ENCODE results near the gene RDH11.
A peak's percentile ranks its signal among the peaks of the same experiment; 100 is the strongest.
"Not testable (repeated sequence)": the region's sequence is repeated elsewhere in the genome, so short reads cannot be mapped to it uniquely, and the experiment has no call there.

The RDH11 gene

GRCh38 chr14:67704484-67705089 is 9.0 kb upstream of the RDH11 start:
- peak; percentile 84 for DNase-seq (ENCODE audit: low spot score)

- no peak for DNase-seq (ENCODE audit: low spot score)
Observed at GRCh38 chr14:67703997-67704396, 8.4 kb upstream of the RDH11 start.

DNA sequence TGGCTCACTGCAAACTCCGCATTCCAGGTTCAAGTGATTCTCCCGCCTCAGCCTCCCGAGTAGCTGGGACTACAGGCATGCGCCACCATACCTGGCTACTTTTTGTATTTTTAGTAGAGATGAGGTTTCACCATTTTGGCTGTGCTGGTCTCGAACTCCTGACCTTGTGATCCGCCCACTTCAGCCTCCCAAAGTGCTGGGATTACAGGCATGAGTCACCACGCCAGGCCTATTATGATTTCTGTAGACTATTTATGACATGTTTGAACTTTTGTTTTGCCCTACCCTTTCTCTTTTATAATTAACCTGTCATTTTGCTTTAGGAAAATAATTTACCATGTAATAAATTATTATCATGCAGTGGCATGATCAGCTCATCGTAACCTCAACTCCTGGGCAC is 5.9 kb upstream of the RDH11 start, which contains the start of gene RDH12:
RDH12 (plus strand) TSS at position 395 of the 400 bp plus-strand sequence. CDS start 20,757 bp downstream, outside the sequence.
- not testable (repeated sequence) for DNase-seq (ENCODE audit: low spot score)

DNA sequence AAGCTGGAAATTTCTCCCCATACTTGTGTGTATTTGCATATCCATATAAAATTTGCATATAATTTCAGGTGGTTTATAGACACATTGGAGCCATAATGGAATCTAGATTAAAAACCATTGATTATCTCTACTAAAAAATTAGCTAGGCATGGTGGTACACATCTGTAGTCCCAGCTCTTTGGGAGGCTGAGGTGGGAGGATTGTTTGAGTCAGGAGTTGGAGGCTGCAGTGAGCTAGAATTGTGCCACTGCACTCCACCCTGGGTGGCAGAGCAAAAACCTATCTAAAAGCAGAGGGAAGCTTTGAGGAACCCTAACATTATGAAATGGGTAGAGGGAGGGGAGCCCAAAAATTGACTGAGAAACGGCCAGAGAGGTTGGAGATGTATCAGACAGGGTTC is 2.6 kb upstream of the RDH11 start:
- no peak for DNase-seq (ENCODE audit: low spot score)

DNA sequence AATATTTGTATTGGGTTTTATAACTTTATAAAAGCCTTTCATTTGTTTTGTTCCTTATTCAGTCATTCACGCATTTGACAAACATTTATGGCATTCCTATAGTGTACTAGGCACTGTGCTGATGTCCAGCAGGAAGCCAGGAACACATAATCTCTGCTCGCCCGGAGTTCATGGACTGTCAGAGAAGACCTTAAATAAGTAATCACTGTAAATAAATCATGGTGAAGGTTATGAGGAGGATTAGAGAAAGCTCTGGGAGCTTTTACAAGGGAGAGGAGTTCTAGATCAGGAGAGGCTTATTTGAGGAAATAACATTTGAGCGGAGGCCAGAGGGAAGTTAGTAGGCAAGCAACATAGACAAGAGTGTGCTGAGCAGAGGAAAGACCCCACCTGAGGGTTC is 1.4 kb upstream of the RDH11 start:
- DNase-seq (ENCODE audit: low spot score) = no peak

- peak; percentile 87 for DNase-seq (ENCODE audit: low spot score)
Observed at GRCh38 chr14:67694791-67695393, 672 bp downstream of the RDH11 start.

DNA sequence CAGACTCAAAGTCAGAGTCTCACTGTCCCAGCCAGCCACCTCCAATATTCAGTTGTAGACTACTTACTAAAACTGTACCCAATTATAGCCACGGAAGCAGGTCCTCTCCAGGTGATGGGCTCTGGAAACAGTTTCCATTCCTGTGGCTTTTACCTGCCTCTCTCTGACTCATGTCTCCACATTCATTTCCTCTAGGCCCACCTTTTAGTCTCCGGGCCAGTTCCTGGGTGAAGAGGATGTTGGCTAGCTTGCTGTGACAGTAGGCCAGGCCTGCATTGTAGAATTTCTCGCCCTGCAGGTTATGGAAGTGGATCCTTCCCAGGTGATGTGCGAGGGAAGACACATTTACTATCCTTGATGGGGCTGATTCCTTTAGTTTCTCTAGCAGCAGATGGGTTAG is 5.6 kb downstream of the RDH11 start:
- no peak for DNase-seq (ENCODE audit: low spot score)

- no peak for DNase-seq (ENCODE audit: low spot score)
Observed at GRCh38 chr14:67683842-67684241, 11.7 kb downstream of the RDH11 start.

DNA sequence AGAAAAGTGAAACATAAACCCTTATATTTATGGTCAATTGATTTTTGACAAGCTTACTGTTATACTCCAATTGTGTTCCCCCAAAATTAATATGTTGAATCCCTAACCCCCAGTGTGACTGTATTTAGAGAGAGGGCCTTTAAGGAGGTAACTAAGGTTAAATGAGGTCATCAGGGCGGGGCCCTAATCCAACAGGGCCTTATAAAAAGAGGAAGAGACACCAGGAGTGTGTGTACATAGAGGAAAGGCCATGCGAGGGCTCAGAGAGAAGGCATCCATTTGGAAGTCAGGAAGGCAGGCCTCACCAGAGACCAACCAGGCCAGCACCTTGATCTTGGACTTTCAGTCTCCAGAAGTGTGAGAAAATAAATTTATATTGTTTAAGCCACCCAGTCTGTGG is 14.6 kb downstream of the RDH11 start:
- DNase-seq (ENCODE audit: low spot score) = peak; percentile 77

- peak; percentile 90 for DNase-seq (ENCODE audit: low spot score)
Observed at GRCh38 chr14:67680121-67680602, 15.4 kb downstream of the RDH11 start.

- peak; percentile 57 for DNase-seq (ENCODE audit: low spot score)
Observed at GRCh38 chr14:67679006-67679405, 16.6 kb downstream of the RDH11 start.

DNA sequence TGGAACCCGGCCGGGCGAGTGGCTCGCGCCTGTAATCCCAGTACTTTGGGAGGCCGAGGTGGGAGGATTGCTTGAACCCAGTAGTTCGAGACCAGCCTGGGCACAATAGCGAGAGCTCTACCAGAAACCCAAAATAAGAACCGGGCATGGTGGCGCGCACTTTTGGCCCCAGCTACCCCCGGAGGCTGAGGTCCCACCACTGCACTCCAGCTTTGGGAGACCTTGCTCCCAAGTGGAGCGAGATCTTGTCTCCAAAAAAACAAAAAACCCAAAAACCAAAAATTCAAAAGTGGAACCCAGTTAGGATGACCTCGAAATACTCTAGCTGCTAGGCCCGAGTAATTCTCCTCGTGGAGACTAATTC is 20.4 kb downstream of the RDH11 start:
- no peak for DNase-seq (ENCODE audit: low spot score)

GRCh38 chr14:67674480-67675218 is 20.9 kb downstream of the RDH11 start, which contains the start of gene VTI1B:
TSS of gene VTI1B (minus strand) at chr14:67674632. CDS start at chr14:67674489, 143 bp downstream.
- peak; percentile 83 for DNase-seq (ENCODE audit: low spot score)

GRCh38 chr14:67674139-67674479 is 21.5 kb downstream of the RDH11 start:
- DNase-seq (ENCODE audit: low spot score) = peak; percentile 82

GRCh38 chr14:67673451-67673850 is 22.1 kb downstream of the RDH11 start:
- no peak for DNase-seq (ENCODE audit: low spot score)

DNA sequence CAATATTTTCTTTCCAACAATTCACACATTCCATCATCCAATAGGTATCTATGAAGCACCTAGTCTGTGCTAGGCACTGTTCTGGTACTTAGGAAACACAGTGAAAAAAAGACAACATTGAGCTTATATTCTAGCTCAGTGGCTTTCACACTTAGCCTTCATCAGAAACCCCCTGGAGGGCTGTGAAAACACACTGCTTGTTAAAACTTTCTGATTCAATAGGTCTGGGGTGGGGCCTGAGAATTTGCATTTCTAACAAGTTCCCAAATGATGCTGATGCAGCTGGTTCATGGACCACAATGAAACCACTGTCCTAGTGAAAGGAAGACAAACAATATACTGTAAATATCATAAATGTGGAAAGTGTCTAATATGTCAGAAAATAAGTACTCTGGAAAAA is 27.0 kb downstream of the RDH11 start:
- DNase-seq (ENCODE audit: low spot score) = no peak

DNA sequence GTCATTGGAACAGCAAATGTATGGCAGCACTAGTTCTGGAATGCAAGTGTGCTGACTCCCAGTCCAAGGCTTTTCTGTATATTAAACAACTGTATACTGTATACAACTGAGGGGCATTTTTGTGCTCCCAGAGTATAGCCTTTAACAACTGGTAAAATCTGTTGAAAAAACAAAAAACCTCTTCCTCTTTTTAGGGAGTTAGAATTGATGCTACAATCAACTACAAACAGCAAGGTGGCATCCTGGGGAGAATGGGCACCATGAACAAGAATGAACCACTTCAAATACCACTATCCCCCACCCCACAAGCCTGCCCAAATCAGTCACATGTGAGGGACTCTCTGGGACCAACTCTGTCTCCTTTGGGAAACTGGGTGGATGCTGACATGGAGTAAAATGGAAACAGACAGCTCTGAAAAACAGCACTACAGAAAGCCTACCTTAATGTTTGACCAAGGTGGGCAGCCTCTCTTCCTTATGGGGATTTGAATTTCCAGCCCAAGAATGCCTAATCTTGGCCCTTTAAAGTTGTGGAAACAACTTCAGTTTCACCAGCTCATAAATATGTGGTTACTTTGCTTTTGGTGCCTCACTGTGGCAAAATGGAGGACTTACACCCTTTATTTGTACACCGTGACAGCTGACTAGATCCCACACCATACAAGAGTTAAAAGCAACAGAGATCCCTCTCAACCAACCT is 28.7 kb downstream of the RDH11 start:
- peak; percentile 86 for DNase-seq (ENCODE audit: low spot score)

- DNase-seq (ENCODE audit: low spot score) = peak; percentile 64
Observed at GRCh38 chr14:67665868-67666267, 29.7 kb downstream of the RDH11 start.

DNA sequence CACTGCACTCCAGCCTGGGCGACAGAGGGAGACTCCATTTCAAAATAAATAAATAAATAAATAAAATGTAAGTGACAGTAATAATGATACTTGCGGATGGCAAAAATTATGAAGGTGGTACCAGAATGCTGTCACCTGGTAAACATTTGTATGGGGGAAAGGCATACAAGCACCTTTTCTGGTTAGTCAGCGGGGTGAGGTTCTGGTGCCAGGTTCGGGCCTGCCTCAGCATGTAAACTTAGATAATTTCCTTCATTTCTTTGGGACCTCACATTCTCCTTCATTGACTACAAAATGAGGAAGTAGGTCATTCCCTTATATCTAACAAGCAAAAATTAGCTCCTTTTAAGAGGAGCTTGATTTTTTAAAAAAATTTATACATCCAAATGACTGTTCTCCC is 31.9 kb downstream of the RDH11 start:
- no peak for DNase-seq (ENCODE audit: low spot score)

DNA sequence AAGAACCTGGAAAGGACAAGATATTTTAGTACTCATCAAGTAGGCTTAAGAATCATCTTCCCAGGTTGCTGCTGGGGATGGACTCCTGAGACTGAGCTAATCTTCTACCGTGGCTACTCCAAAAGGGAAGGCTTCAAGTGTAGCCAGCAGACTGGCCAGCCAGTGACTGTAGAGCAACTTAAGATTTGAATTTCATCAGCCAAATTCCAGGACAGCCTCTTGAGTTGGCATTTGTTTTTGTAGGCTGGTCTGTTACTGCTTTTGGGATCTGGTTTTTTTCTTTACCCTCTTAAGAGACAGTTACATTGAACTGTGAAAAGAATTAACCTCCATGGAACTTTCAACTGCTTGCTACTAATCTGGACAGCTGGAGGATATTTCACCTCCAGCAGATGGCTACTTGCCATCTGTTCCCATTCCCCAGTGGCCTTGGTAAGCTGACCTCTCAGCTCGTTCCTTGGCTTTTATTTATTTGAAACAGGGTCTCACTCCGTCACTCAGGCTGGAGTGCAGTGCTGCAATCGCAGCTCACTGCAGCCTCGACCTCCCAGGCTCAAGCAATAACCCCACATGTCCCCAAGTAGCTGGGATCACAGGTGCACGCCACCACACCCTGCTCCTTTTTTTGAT is 41.8 kb downstream of the RDH11 start:
- no peak for DNase-seq (ENCODE audit: low spot score)

DNA sequence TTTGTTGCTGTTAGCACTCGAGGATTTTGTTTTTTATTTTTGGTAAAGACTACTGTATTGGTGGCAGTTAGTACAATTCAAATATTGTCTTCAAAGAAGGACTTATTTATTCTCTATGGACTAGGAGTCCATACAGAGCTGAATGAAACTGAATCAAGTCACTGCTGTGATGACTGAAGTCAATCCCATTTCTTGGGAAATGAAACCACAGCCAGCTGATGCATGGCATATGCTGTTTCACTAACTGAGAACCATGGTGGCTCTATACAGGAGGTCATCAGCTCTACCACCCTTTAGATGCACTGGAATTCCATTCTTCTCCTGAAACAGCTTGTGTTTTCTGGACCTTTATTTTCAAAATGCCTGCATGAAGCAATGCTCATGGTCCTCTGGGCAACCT is 43.4 kb downstream of the RDH11 start:
- DNase-seq (ENCODE audit: low spot score) = no peak

DNA sequence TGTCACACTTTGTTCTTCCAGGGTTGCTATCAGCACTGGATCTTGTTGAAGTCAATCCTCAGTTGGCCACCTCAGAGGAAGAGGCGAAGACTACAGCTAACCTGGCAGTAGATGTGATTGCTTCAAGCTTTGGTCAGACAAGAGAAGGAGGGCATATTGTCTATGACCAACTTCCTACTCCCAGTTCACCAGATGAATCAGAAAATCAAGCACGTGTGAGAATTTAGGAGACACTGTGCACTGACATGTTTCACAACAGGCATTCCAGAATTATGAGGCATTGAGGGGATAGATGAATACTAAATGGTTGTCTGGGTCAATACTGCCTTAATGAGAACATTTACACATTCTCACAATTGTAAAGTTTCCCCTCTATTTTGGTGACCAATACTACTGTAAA is 44.9 kb downstream of the RDH11 start:
- no peak for DNase-seq (ENCODE audit: low spot score)

All from hematopoietic multipotent progenitor cell treated with erythropoietin and hydrocortisone succinate and interleukin-3 and kit ligand, for 17 days (in vitro differentiated cells).